Measurements from ENCODE around the gene GNRH2.
"Not testable (repeated sequence)": the region's sequence is repeated elsewhere in the genome, so short reads cannot be mapped to it uniquely, and the experiment has no call there.

GNRH2 gene

GRCh38 chr20:3043322-3043721, at the start of gene GNRH2:
TSS of gene GNRH2 (plus strand) at chr20:3043622. CDS start at chr20:3044415, 793 bp downstream.
- H3K9me3 ChIP-seq (ENCODE audit: control insufficient read depth in 1 of 2, low read length in 2 of 2), result no peaks in the 10 kb centered on the region
- H3K27me3 ChIP-seq (ENCODE audit: low read depth, low read length), result no peaks in the 10 kb centered on the region
- no peak within 1 kb of the TSS for H3K4me3 ChIP-seq (ENCODE audit: low read depth in 1 of 2, low read length in 2 of 2)
- peaks cover 24 to 32% of the 10 kb centered on the region in 2 donors for H3K36me3 ChIP-seq (ENCODE audit: control insufficient read depth in 1 of 2, insufficient read depth in 2 of 2, low read length in 2 of 2)
- peaks cover 0 to 22% of the 10 kb centered on the region in 2 donors for H3K4me1 ChIP-seq (ENCODE audit: control insufficient read depth in 1 of 2, insufficient read depth in 2 of 2, low read length in 2 of 2)
- H3K27ac ChIP-seq (ENCODE audit: low read length), result no peak within 1 kb of the TSS

GRCh38 chr20:2995796-2996195, 47.6 kb upstream of the GNRH2 start:
- Histone ChIP-seq H3K27ac (ENCODE audit: low read length) (no peak overlapping the region), H3K4me3 (ENCODE audit: low read depth in 1 of 2, low read length in 2 of 2) (no peak overlapping the region), H3K36me3 (ENCODE audit: control insufficient read depth in 1 of 2, insufficient read depth in 2 of 2, low read length in 2 of 2) (peaks cover 24 to 33% of the 10 kb centered on the region in 2 donors), H3K9me3 (ENCODE audit: control insufficient read depth in 1 of 2, low read length in 2 of 2) (no peaks in the 10 kb centered on the region), H3K27me3 (ENCODE audit: low read depth, low read length) (no peaks in the 10 kb centered on the region), H3K4me1 (ENCODE audit: control insufficient read depth in 1 of 2, insufficient read depth in 2 of 2, low read length in 2 of 2) (no peaks in the 10 kb centered on the region)

- Histone ChIP-seq H3K36me3 (ENCODE audit: control insufficient read depth in 1 of 2, insufficient read depth in 2 of 2, low read length in 2 of 2) (peaks cover 10 to 11% of the 10 kb centered on the region in 2 donors), H3K4me1 (ENCODE audit: control insufficient read depth in 1 of 2, insufficient read depth in 2 of 2, low read length in 2 of 2) (no peaks in the 10 kb centered on the region), H3K9me3 (ENCODE audit: control insufficient read depth in 1 of 2, low read length in 2 of 2) (no peaks in the 10 kb centered on the region), H3K4me3 (ENCODE audit: low read depth in 1 of 2, low read length in 2 of 2) (no peak overlapping the region), H3K27ac (ENCODE audit: low read length) (no peak overlapping the region), H3K27me3 (ENCODE audit: low read depth, low read length) (no peaks in the 10 kb centered on the region)
Measured at GRCh38 chr20:2998728-2999127, 44.7 kb upstream of the GNRH2 start.

- Histone ChIP-seq H3K4me1 (ENCODE audit: control insufficient read depth in 1 of 2, insufficient read depth in 2 of 2, low read length in 2 of 2) (no peaks in the 10 kb centered on the region), H3K9me3 (ENCODE audit: control insufficient read depth in 1 of 2, low read length in 2 of 2) (no peaks in the 10 kb centered on the region), H3K27ac (ENCODE audit: low read length) (no peak overlapping the region), H3K27me3 (ENCODE audit: low read depth, low read length) (no peaks in the 10 kb centered on the region), H3K4me3 (ENCODE audit: low read depth in 1 of 2, low read length in 2 of 2) (no peak overlapping the region), H3K36me3 (ENCODE audit: control insufficient read depth in 1 of 2, insufficient read depth in 2 of 2, low read length in 2 of 2) (peaks cover 9% of the 10 kb centered on the region in 2 donors)
Measured at GRCh38 chr20:3000852-3001523, 42.4 kb upstream of the GNRH2 start.

GRCh38 chr20:3003416-3003815, 40.0 kb upstream of the GNRH2 start:
- no peaks in the 10 kb centered on the region for H3K27me3 ChIP-seq (ENCODE audit: low read depth, low read length)
- H3K4me1 ChIP-seq (ENCODE audit: control insufficient read depth in 1 of 2, insufficient read depth in 2 of 2, low read length in 2 of 2), result no peaks in the 10 kb centered on the region
- H3K27ac ChIP-seq (ENCODE audit: low read length), result no peak overlapping the region
- H3K9me3 ChIP-seq (ENCODE audit: control insufficient read depth in 1 of 2, low read length in 2 of 2), result no peaks in the 10 kb centered on the region
- H3K4me3 ChIP-seq (ENCODE audit: low read depth in 1 of 2, low read length in 2 of 2), result no peak overlapping the region
- peaks cover 15 to 28% of the 10 kb centered on the region in 2 donors for H3K36me3 ChIP-seq (ENCODE audit: control insufficient read depth in 1 of 2, insufficient read depth in 2 of 2, low read length in 2 of 2)

GRCh38 chr20:3010985-3011723, 32.3 kb upstream of the GNRH2 start:
- no peaks in the 10 kb centered on the region for H3K27me3 ChIP-seq (ENCODE audit: low read depth, low read length)
- H3K4me1 ChIP-seq (ENCODE audit: control insufficient read depth in 1 of 2, insufficient read depth in 2 of 2, low read length in 2 of 2), result no peaks in the 10 kb centered on the region
- H3K4me3 ChIP-seq (ENCODE audit: low read depth in 1 of 2, low read length in 2 of 2), result no peak overlapping the region
- H3K9me3 ChIP-seq (ENCODE audit: control insufficient read depth in 1 of 2, low read length in 2 of 2), result no peaks in the 10 kb centered on the region
- no peak overlapping the region for H3K27ac ChIP-seq (ENCODE audit: low read length)
- H3K36me3 ChIP-seq (ENCODE audit: control insufficient read depth in 1 of 2, insufficient read depth in 2 of 2, low read length in 2 of 2), result peaks cover 13 to 49% of the 10 kb centered on the region in 2 donors

- no peak overlapping the region for H3K27ac ChIP-seq (ENCODE audit: low read length)
- H3K4me1 ChIP-seq (ENCODE audit: control insufficient read depth in 1 of 2, insufficient read depth in 2 of 2, low read length in 2 of 2), result no peaks in the 10 kb centered on the region
- no peaks in the 10 kb centered on the region for H3K9me3 ChIP-seq (ENCODE audit: control insufficient read depth in 1 of 2, low read length in 2 of 2)
- H3K36me3 ChIP-seq (ENCODE audit: control insufficient read depth in 1 of 2, insufficient read depth in 2 of 2, low read length in 2 of 2), result peaks cover 14 to 49% of the 10 kb centered on the region in 2 donors
- no peaks in the 10 kb centered on the region for H3K27me3 ChIP-seq (ENCODE audit: low read depth, low read length)
- H3K4me3 ChIP-seq (ENCODE audit: low read depth in 1 of 2, low read length in 2 of 2), result no peak overlapping the region
Measured at GRCh38 chr20:3011752-3012151, 31.7 kb upstream of the GNRH2 start.

- Histone ChIP-seq H3K4me1 (ENCODE audit: control insufficient read depth in 1 of 2, insufficient read depth in 2 of 2, low read length in 2 of 2) (no peaks in the 10 kb centered on the region), H3K4me3 (ENCODE audit: low read depth in 1 of 2, low read length in 2 of 2) (no peak overlapping the region), H3K9me3 (ENCODE audit: control insufficient read depth in 1 of 2, low read length in 2 of 2) (no peaks in the 10 kb centered on the region), H3K36me3 (ENCODE audit: control insufficient read depth in 1 of 2, insufficient read depth in 2 of 2, low read length in 2 of 2) (peaks cover 17 to 42% of the 10 kb centered on the region in 2 donors), H3K27ac (ENCODE audit: low read length) (no peak overlapping the region), H3K27me3 (ENCODE audit: low read depth, low read length) (no peaks in the 10 kb centered on the region)
Measured at GRCh38 chr20:3013771-3014170, 29.7 kb upstream of the GNRH2 start.

- Histone ChIP-seq H3K27me3 (ENCODE audit: low read depth, low read length) (no peaks in the 10 kb centered on the region), H3K4me1 (ENCODE audit: control insufficient read depth in 1 of 2, insufficient read depth in 2 of 2, low read length in 2 of 2) (no peaks in the 10 kb centered on the region), H3K27ac (ENCODE audit: low read length) (no peak overlapping the region), H3K9me3 (ENCODE audit: control insufficient read depth in 1 of 2, low read length in 2 of 2) (no peaks in the 10 kb centered on the region), H3K4me3 (ENCODE audit: low read depth in 1 of 2, low read length in 2 of 2) (no peak overlapping the region), H3K36me3 (ENCODE audit: control insufficient read depth in 1 of 2, insufficient read depth in 2 of 2, low read length in 2 of 2) (peaks cover 13 to 38% of the 10 kb centered on the region in 2 donors)
Measured at GRCh38 chr20:3014179-3014578, 29.2 kb upstream of the GNRH2 start.

GRCh38 chr20:3014662-3015061, 28.8 kb upstream of the GNRH2 start:
- H3K9me3 ChIP-seq (ENCODE audit: control insufficient read depth in 1 of 2, low read length in 2 of 2), result no peaks in the 10 kb centered on the region
- no peaks in the 10 kb centered on the region for H3K4me1 ChIP-seq (ENCODE audit: control insufficient read depth in 1 of 2, insufficient read depth in 2 of 2, low read length in 2 of 2)
- H3K27me3 ChIP-seq (ENCODE audit: low read depth, low read length), result no peaks in the 10 kb centered on the region
- H3K27ac ChIP-seq (ENCODE audit: low read length), result no peak overlapping the region
- no peak overlapping the region for H3K4me3 ChIP-seq (ENCODE audit: low read depth in 1 of 2, low read length in 2 of 2)
- peaks cover 13 to 34% of the 10 kb centered on the region in 2 donors for H3K36me3 ChIP-seq (ENCODE audit: control insufficient read depth in 1 of 2, insufficient read depth in 2 of 2, low read length in 2 of 2)

GRCh38 chr20:3015302-3015701, 28.1 kb upstream of the GNRH2 start:
- not testable (repeated sequence) for H3K27ac ChIP-seq (ENCODE audit: low read length); H3K9me3 ChIP-seq (ENCODE audit: control insufficient read depth in 1 of 2, low read length in 2 of 2); H3K4me3 ChIP-seq (ENCODE audit: low read depth in 1 of 2, low read length in 2 of 2); H3K4me1 ChIP-seq (ENCODE audit: control insufficient read depth in 1 of 2, insufficient read depth in 2 of 2, low read length in 2 of 2); H3K27me3 ChIP-seq (ENCODE audit: low read depth, low read length)
- H3K36me3 ChIP-seq (ENCODE audit: control insufficient read depth in 1 of 2, insufficient read depth in 2 of 2, low read length in 2 of 2), result peaks cover 14 to 27% of the 10 kb centered on the region in 2 donors

Data from muscle layer of duodenum (tissue), 2 donors.